Progenitor cell of endocrine pancreas (in vitro differentiated cells): Measurements from ENCODE around the gene NOL4L. TPM values are rescaled to one million over a fixed set of nuclear protein-coding genes. Genes with fewer than 3 reads are reported as not detected.
"Not testable (repeated sequence)": the region's sequence is repeated elsewhere in the genome, so short reads cannot be mapped to it uniquely, and the experiment has no call there.

Experiments
- DNase-seq: peaks from one replicate; pipeline ENCODE4 v3.0.0; 2021; ENCODE audit warnings: low spot score; ENCODE audit not compliant: unreplicated experiment
- H3K27ac Mint-ChIP-seq: 2 replicates; pipeline ENCODE4 v1.8.0; 2021; ENCODE audit warnings: mild to moderate bottlenecking, moderate library complexity, mixed read lengths
- H3K27me3 Mint-ChIP-seq: 2 replicates; pipeline ENCODE4 v1.8.0; 2021; ENCODE audit warnings: mixed read lengths
- H3K36me3 Mint-ChIP-seq: 2 replicates; pipeline ENCODE4 v1.8.0; 2022; ENCODE audit warnings: mixed read lengths; ENCODE audit not compliant: insufficient read depth
- H3K4me1 Mint-ChIP-seq: 2 replicates; pipeline ENCODE4 v1.8.0; 2021; ENCODE audit warnings: low read depth, mixed read lengths
- H3K4me3 Mint-ChIP-seq: 2 replicates; pipeline ENCODE4 v1.8.0; 2021; ENCODE audit warnings: low read depth, mild to moderate bottlenecking, moderate library complexity, mixed read lengths
- H3K9me3 Mint-ChIP-seq: 2 replicates; pipeline ENCODE4 v1.8.0; 2021; ENCODE audit warnings: low read depth, mixed read lengths
- total RNA-seq: library from RNA; stranded (reverse); gene quantifications from 2 replicates; pipeline ENCODE4 v1.2.1, GENCODE V29; 2021
- TF ChIP-seq, protein P1 (sequence below): fragments of 200-600 bp; sonication (generic); IDR thresholded peaks from one replicate; pipeline ENCODE4 v1.5.0; 2021; ENCODE audit warnings: antibody characterized with exemption, mild to moderate bottlenecking; ENCODE audit not compliant: unreplicated experiment

Gene NOL4L
- total RNA-seq, 1 donor from 2014 or later, result 90.4 TPM

DNA sequence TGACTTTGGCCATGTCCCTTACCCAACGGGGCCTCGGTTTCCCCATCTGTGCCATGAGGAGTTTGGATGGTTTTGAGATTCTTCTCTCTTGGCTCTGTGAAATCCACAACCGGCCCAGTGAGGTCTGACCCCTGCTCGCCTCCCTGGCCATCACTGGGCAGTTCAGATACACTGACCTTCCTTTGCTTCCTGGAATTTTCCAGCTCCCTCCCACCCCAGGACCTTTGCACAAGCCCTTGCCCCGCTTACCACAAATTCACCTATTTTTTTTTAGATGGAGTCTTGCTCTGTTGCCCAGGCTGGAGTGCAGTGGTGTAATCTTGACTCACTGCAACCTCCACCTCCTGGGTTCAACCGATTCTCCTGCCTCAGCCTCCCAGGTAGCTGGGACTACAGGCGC is 12.6 kb upstream of the NOL4L start:
- Mint-ChIP-seq H3K4me3 (no peak overlapping the region), H3K4me1 (no peaks in the 10 kb centered on the region), H3K9me3 (no peaks in the 10 kb centered on the region), H3K27me3 (peaks cover 25% of the 10 kb centered on the region), H3K36me3 (no peaks in the 10 kb centered on the region), H3K27ac (no peak overlapping the region)
- TF ChIP-seq, protein P1, sequence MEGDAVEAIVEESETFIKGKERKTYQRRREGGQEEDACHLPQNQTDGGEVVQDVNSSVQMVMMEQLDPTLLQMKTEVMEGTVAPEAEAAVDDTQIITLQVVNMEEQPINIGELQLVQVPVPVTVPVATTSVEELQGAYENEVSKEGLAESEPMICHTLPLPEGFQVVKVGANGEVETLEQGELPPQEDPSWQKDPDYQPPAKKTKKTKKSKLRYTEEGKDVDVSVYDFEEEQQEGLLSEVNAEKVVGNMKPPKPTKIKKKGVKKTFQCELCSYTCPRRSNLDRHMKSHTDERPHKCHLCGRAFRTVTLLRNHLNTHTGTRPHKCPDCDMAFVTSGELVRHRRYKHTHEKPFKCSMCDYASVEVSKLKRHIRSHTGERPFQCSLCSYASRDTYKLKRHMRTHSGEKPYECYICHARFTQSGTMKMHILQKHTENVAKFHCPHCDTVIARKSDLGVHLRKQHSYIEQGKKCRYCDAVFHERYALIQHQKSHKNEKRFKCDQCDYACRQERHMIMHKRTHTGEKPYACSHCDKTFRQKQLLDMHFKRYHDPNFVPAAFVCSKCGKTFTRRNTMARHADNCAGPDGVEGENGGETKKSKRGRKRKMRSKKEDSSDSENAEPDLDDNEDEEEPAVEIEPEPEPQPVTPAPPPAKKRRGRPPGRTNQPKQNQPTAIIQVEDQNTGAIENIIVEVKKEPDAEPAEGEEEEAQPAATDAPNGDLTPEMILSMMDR, result no peak
- DNase-seq, result no peak

DNA sequence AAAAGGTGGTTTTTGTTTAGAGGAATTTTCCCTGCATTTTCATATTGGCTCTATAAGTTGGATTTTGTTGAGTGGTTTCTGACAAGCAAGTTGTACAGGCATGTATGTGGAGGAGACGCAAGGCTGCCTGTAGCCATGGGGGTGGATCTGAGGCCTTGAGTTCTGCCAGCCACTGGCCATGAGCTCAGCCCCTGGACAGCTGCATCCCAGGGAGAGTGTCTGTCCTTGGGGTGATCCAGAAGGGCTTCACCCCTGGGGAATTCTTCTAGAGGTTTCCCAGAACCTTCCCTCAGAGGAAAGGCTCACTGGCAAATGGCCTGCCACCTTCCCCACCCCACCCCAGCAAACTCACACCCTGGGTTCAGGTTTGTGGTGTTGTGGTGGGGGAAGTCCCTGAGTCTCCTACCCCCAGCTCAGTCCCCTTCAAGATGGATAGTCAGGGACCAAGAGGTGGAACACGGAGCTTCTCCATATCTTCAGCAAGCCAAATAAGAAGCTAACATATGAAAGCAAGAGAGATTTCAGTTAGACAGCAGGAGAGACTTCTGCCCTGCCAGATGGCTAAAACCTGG is 11.6 kb upstream of the NOL4L start:
- Mint-ChIP-seq H3K9me3 (no peaks in the 10 kb centered on the region), H3K4me3 (no peak overlapping the region), H3K4me1 (no peaks in the 10 kb centered on the region), H3K36me3 (no peaks in the 10 kb centered on the region), H3K27me3 (peaks cover 21% of the 10 kb centered on the region), H3K27ac (peak overlapping the region; percentile 59)
- DNase-seq, result no peak
- TF ChIP-seq, protein P1, result no peak

DNA sequence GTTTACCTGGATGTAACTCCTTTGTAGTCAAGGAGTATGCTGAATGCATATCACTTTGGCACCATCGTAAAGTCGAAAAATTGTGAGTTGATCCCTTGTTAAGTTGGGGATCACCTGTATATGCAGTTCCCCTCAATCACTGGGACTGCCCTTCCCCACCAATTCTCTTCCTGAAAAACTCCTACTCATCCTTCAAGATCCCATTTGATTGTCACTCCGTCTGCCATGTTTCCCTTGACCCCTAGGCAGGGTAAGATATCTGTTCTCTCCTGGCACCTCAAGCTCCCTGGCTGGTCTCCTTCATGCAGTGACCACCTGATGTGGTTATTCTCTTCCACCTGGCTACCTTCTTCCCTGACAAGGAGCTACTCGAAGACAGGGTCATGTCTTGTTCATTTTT is 10.0 kb upstream of the NOL4L start:
- Mint-ChIP-seq H3K36me3 (no peaks in the 10 kb centered on the region), H3K4me3 (no peak overlapping the region), H3K4me1 (no peaks in the 10 kb centered on the region), H3K27me3 (peaks cover 20% of the 10 kb centered on the region), H3K27ac (no peak overlapping the region), H3K9me3 (no peaks in the 10 kb centered on the region)
- TF ChIP-seq, protein P1, result no peak
- no peak for DNase-seq

DNA sequence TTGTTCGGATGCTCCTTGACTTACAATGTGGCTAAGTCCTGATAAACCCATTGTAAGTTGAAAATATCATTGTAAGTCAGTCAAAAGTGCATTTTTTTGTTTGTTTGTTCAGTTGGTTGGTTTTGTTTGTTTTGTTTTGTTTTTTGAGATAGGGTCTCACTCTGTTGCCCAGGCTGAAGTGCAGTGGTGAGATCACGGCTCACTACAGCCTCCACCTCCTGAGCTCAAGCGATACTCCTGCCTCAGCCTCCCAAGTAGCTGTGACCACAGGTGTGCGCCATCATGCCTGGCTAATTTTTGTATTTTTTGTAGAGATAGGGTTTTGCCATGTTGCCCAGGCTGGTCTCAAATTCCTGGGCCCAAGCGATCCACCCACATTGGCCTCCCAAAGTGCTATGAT is 9.5 kb upstream of the NOL4L start:
- peaks cover 23% of the 10 kb centered on the region for H3K27me3 Mint-ChIP-seq
- H3K36me3 Mint-ChIP-seq, DNase-seq, H3K4me1 Mint-ChIP-seq, H3K4me3 Mint-ChIP-seq, H3K9me3 Mint-ChIP-seq, H3K27ac Mint-ChIP-seq: not testable (repeated sequence)

DNA sequence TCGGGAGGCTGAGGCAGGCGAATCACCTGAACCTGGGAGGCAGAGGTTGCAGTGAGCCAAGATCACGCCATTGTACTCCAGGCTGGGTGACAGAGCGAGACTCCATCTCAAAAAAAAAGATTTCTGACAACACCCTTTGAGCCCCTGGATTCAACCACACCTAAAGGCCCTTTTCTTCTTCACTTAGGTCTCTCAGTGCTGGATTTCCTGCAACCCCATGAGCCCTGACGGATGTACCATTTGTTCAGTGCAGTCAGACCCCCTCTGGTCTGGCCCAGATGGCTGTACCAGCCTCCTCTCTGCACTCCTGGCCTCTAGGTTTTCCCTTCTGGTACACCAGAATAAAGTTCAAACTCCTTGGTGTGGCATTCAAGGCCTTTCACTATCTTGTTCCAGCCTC is 9.1 kb upstream of the NOL4L start:
- no peak for DNase-seq
- TF ChIP-seq, protein P1, result no peak
- no peaks in the 10 kb centered on the region for H3K36me3 Mint-ChIP-seq
- H3K4me1 Mint-ChIP-seq, result no peaks in the 10 kb centered on the region
- no peaks in the 10 kb centered on the region for H3K9me3 Mint-ChIP-seq
- H3K27ac Mint-ChIP-seq, result no peak overlapping the region
- peaks cover 26% of the 10 kb centered on the region for H3K27me3 Mint-ChIP-seq
- H3K4me3 Mint-ChIP-seq, result no peak overlapping the region

DNA sequence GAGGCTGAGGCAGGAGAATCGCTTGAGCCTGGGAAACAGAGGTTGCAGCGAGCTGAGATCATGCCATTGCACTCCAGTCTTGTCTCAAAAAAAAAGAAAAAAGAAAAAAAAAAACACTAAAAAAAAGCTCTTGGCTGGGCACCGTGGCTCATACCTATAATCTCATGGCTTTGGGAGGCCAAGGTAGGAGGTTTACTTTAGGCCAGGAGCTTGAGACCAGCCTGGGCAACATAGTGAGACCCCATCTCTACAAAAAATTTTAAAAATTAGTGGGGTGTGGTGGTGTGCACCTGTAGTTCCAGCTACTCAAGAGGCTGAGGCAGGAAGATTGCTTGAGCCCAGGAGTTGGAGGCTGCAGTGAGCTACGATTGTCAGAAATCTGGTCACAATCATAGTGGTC is 7.5 kb upstream of the NOL4L start:
- peaks cover 32% of the 10 kb centered on the region for H3K27me3 Mint-ChIP-seq
- not testable (repeated sequence) for H3K27ac Mint-ChIP-seq

More for the DNA sequence above, 7.5 kb upstream of the NOL4L start:
- not testable (repeated sequence) for DNase-seq, H3K36me3 Mint-ChIP-seq, H3K4me3 Mint-ChIP-seq, H3K4me1 Mint-ChIP-seq, H3K9me3 Mint-ChIP-seq
